ENCODE data around the gene BNC2.

BNC2 gene

GRCh38 chr9:16715404-16715803, 155.1 kb downstream of the BNC2 start:
- no peak for DNase-seq (ENCODE audit: low read depth in 2 of 2)

GRCh38 chr9:16712787-16713186, 157.7 kb downstream of the BNC2 start:
- no peak for DNase-seq (ENCODE audit: low read depth in 2 of 2)

DNA sequence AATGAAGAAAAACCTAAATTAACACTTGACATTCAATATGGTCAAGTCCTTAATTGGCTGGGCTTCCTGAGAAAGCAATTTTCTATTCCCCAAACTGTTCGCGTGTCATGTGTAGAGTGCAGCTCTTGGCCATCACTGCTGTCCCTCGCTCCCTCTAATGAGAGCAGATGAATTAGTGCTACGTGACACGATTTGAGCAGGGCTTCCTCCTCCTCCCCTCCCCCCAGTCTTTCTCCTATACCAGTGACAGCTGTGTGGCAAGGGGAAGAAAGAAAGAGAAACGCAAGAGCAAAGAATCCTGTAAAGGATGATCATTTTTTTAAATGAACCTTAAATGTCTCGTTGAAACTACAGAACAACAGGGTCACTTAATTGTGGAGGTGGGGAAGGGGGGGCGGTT, 159.6 kb downstream of the BNC2 start:
- DNase-seq (ENCODE audit: low read depth in 2 of 2) = no peak

- DNase-seq (ENCODE audit: low read depth in 2 of 2) = no peak
Measured at GRCh38 chr9:16709924-16710323, 160.5 kb downstream of the BNC2 start.

- no peak for DNase-seq (ENCODE audit: low read depth in 2 of 2)
Measured at GRCh38 chr9:16708656-16709435, 161.6 kb downstream of the BNC2 start.

- no peak for DNase-seq (ENCODE audit: low read depth in 2 of 2)
Measured at GRCh38 chr9:16705111-16705604, 165.3 kb downstream of the BNC2 start.

GRCh38 chr9:16704116-16705110, 166.1 kb downstream of the BNC2 start:
- DNase-seq (ENCODE audit: low read depth in 2 of 2) = no peak

DNA sequence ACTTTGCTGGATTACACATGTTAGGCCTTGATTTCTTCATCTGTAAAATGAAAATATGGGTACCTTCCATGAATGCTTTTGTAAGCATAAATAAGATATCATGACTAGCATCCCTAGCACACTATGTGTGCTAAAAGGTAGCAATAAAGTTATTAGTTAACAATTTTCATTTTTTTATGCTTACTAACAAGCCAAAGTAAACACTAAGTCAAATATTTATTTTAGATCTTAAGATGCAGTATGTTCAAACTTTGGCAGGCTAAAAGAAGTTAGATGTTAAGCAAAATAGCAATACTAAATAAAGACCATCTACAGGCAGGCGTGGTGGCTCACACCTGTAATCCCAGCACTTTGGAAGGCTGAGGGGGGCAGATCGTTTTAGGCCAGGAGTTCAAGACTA, 169.1 kb downstream of the BNC2 start:
- no peak for DNase-seq (ENCODE audit: low read depth in 2 of 2)

DNA sequence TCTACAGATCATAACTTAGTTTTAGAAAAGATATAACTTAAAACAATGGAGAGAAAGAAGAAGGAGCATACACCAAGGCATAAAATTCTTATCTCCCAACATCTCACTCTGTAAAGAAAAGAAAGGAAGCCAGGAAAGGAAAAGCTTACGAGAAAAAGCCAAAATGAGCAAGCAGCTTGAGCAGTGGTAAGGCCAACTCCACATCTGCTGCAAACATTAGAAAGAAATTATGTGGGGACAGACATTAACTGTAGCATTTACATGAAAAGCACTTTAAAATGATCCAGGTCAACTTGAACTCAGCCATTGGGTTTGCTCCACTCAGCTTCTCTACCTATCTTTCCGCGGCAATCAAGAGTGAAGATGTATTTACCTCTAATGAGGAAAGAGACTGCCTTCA, 176.9 kb downstream of the BNC2 start:
- no peak for DNase-seq (ENCODE audit: low read depth in 2 of 2)

DNA sequence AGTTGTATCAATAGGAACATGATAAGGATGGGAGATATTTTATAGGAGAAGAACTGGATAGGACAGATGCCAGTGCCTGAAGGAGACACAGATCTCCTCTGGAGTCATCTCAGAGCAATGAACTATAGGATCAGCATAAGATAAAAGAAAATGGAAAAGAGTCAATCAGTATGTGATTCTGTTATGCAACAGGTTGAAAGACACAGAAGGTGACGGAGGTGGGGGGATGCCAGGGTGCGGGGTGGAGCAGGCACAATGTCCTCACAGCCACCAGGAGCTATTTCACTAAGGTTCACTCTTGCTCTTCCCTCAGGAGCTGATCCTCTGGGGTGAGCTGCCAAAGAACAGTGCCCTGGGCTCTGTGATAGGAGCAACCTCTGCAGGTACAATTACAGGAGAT, 179.8 kb downstream of the BNC2 start:
- DNase-seq (ENCODE audit: low read depth in 2 of 2) = no peak

DNA sequence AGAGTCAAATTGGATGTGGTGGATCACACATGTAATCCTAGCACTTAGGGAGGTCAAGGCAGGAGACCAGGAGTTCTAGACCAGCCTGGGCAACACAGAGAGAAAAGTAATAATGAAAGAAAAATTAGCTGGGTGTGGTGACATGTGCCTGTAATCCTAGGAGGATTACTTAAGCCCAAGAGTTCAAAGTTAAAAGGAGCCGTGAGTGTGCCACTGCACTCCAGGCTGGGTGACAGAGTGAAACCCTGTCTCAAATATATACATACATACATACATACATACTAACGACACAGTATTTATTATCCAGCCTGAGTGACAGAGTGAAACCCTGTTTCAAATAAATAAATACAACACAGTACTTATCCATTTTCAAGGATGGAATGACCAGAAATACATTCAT, 180.3 kb downstream of the BNC2 start:
- DNase-seq (ENCODE audit: low read depth in 2 of 2) = no peak

GRCh38 chr9:16689351-16689938, 181.0 kb downstream of the BNC2 start:
- no peak for DNase-seq (ENCODE audit: low read depth in 2 of 2)

DNA sequence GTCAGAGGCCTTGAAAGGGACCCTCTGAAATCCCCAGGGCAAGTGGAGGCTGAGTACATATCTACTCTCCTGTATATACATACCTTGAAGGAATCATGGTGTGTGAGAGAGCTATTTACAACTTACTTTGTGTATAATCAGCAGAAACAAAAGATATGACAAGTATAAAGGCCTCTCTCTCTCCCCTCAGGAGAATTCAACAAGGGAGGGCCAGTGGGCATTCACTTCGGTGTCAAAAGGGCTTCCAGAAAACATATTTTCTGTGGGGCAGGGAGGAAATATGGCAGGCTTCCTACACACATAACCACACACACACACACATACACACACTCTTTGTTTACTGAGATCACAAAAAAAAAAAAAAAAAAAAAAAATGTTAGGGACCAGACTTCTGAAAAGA, 181.7 kb downstream of the BNC2 start:
- no peak for DNase-seq (ENCODE audit: low read depth in 2 of 2)

DNA sequence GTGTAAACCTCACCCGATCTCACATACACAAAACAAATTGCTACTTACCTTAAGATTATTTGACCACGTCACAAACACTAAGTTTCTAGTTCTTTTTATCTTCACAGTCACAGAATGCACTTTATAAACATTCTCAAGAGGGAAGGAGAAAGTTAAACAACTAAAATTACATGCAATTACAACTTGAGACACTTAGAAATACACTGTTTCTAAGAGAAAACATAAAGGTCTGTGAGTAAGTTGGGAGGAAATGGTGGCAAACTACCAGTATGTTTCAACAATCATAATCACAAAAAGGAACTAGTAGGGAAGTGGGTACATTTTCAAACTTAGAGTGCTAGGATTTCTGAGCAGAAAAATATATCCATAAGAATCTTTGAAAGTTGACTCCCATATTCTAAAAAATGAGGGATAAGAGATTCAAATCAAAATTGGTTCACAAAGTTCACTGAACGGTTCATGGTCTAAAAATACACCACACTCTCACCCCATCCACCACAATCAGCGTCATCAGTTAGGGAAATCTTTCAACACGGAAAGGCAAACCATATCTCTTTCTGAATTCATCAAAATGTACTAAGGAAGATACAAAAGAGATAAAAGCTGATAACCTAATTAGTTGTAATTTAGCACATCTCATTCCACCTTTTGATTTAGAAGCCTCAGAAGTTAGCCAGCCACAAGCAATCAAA, 182.6 kb downstream of the BNC2 start:
- DNase-seq (ENCODE audit: low read depth in 2 of 2) = no peak

- no peak for DNase-seq (ENCODE audit: low read depth in 2 of 2)
Measured at GRCh38 chr9:16683326-16683725, 187.1 kb downstream of the BNC2 start.

DNA sequence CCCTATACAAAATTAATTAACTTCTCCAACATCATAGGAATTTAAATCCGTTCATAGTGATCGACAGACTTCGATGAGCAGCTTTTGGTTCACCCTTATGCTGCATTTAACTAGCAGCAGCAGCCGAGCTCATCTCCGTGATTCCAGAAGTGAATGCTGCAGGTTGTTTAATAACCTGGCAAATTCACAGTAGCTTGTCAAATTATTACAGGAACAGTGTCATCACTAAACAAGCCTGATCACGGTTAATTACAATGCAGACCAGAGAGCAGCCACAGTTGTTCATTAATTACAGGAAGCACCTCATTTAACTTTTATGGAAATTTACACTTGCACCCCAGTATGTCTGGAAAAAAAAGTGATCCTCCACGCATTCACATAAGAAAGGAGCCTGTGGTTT, 188.2 kb downstream of the BNC2 start:
- no peak for DNase-seq (ENCODE audit: low read depth in 2 of 2)

DNA sequence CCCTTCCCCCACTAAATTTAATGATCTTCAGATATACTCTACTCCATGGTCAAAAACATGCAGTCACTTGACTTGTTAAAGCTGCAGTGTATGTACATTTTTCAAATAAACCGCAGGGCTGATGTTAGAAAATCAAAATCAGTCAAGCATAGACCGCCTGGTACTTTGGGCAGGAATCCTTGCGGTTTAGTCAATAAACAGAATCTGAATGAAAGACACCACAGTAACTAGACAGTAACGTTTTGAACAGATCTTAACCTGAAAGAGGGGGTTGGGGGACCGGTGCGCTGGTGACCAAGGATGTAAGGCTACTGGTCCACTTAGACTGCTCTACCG, 188.8 kb downstream of the BNC2 start:
- DNase-seq (ENCODE audit: low read depth in 2 of 2) = no peak

DNA sequence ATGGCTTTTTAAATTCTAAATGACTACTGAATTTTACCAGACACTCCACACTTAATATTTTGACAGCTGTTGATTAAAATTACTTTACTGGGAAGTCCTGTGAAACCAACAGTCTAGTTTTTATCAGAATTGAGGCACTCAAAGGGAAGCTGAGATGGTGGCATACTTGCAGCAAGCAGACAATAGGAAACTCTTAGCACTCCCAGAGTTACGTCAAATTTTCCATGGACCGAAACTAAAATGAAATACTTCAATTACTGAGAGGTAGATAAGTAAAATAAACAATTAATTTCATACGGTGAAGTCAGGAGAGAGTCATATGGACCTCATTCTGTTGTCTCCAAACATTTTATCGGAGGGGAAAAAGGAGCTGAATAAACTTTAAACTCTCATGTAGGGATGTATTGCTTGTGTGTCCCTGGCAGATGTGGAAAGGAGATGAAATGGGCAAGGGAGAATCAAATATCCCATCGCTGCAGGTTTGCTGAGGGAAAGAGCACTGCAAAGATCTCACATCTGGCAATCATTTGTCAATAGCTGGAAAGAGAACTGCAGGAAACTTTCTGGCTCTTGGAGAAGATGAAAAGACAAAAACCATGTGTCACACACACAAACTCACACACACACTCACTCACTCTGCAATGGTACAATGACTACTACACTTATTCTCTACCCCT, 189.4 kb downstream of the BNC2 start:
- no peak for DNase-seq (ENCODE audit: low read depth in 2 of 2)

DNA sequence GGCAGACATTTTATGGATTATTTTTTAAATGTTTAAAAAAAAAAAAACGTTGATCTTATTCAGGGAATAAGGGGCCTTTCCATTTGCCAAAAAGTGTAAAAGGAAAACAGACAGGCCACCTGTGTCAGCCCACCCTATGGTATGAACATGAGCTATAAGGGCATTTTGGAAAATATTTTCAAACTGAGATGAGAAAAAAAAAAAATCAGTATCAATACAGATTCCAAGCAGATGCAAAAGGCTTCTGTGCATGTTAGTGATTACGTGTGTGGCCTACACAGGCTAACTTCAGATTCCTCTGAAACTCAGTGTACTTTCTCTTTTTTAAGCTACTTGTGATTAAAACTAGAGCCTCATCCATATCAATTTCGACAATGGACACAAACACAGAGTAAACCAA, 189.9 kb downstream of the BNC2 start:
- DNase-seq (ENCODE audit: low read depth in 2 of 2) = no peak

DNA sequence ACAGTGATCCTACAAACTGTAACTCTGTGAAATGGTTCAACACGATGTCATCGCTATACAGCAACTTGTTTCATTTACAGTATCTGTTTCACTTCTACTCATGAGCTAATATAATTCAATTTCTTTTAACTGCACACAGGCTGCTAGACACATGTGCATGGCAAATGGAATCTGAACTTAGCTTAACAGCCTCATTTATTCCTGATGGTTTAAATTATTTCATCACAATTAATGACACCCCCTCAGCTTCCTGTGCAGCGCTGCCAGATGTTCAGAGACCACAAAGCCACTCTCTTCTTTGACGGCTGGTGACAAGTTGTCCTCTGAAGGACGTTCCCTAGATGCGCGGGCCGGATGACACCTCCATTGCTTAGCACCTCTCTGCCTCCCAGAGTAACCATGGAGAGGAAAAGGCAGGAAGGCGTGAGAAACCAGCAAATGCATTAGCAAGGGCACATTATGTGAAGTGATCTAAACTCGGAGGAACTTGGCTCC, 191.1 kb downstream of the BNC2 start:
- DNase-seq (ENCODE audit: low read depth in 2 of 2) = no peak

DNA sequence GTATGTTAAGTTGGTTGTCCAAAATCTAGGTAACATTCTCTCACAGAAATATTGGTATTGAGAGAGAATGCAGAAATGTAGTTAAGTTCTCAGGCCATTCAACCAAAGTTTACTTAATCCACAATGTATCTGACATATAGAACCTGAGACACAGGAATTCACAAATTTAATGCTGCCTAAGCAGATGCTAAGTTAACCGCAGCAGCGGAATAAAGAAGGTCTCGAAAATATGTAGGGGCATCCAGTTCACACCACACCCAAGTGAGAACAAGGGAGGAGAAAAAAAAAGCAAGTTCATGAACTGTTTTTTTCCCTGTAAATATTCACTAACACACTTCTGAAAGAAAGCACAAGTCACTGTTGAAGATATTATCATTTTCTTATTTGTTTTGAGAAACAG, 194.0 kb downstream of the BNC2 start:
- DNase-seq (ENCODE audit: low read depth in 2 of 2) = no peak

Data from activated CD4-positive, alpha-beta T cell treated with anti-CD3 and anti-CD28 coated beads for 24 hours (primary cell).